GM19452 (cell line): ENCODE results near the gene CEBPE.

Source experiments
- ATAC-seq: cut with Tn5 transposase; IDR thresholded peaks from one replicate; pipeline ENCODE4 v1.9.1; 2021; ENCODE audit not compliant: unreplicated experiment

CEBPE gene

DNA sequence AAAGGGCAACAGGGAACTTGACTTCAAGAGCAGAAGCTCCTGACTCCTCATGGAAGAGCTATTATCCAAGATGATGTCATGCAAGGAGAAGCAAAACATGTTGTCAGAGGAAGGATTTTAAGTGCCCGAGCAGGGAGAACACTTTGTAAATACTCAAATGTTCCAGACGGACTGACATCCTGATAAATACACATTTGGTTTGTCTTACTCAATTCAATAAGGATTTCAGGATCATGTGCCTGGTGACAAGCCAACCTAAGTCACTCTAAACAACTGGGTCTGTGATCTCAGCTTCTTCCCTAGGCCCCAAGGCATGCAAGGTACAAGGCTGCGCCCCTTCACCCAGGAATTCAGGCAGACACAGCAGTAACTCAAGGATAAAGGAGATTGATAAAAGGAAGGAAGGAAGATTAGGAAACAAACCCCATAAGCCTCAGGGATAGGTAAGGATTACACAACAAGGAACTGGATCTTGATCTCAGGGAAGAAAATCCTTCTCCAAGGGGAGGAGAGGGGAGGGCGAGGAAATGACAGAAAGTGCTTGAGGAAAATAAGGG, 26.8 kb upstream of the CEBPE start:
- ATAC-seq: no peak

DNA sequence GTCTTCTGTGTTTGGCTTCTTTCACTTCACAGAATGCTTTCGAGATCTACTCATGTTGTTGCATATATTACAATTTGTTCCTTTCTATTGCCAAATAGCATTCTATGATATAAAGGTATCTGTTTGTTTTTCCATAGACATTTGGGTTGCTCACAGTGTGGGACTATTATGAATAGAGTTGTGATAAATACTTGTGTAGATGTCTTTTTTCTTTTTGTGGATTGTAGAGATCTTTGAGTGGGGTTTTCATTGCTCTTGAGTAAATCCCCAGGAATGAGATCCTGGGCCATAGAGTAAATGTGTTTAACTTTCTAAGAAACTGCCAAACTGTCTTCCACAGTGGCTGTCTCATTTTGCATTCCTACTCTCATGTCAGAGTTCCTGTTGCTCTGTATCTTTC, 24.9 kb upstream of the CEBPE start:
- no peak for ATAC-seq

DNA sequence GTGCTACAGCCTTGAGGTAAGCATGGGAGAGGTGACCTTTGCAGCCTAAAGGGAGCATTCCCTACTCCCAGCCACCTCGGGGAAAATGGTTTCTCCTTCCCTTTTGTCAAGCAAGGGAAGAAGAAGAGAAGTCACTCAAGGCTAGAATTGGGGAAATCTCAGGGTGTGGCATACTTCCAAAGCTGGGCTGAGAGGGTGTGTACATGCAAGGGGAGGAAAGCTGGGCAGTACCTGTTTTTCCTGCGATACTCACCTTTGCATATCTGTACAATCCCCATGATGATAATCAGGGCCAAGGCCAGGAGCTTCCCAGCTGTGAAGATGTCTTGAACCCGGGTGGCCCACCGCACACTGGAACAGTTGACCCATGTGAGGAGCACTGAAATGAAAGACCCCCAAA, 23.8 kb upstream of the CEBPE start:
- ATAC-seq: no peak

DNA sequence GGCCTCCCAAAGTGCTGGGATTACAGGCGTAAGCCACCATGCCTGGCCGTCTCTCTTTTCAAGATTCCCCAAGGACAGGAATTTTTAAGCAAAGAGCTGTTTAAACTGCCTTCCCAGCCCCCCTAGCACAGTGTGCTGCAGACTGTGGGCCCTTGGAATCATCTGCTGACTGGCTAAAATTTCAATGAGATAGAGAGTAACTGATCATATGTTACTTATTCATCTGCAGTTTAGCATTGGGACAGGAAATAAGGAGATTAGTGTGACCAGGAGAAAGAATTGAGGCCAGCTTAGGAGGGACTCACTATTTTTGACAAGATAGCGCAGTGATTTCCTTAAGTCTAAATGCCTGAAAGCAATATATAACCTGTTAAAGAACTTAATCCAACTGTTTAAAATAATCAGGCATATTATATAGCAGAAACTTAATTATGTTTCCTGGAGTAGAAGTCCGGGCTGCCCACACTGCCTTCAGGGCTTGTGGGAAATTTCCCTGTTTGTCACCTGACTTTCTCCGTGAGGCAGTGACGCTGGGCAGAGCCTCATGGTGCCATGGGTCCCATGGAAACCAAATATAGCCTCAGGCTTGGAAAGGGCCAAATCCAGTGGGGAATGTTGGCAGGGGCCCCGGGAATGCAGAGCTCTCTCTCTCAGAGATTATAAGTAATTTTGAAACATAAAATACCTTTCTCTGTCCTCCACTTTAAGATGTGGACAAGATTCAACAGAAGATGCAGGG, 22.8 kb upstream of the CEBPE start:
- no peak for ATAC-seq

DNA sequence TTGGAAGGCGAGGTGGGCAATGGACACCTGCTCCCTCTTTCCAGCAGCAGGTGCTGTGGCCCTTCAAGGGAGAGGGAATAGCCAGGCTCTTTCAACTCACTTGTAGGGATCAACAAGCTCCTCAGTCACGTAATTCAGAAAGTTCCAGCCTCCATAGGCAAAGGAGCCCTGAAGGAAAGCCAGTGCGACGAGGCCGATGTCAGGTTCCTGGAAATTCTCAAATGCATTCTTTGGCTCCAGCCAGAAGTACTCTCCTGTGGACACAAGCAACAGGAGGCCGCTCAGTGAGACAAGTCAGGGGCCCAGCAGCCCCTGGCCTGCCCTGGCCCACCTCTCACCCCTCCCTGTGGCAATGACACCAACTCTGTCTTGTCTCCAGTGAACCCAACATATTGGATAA, 21.3 kb upstream of the CEBPE start:
- no peak for ATAC-seq

DNA sequence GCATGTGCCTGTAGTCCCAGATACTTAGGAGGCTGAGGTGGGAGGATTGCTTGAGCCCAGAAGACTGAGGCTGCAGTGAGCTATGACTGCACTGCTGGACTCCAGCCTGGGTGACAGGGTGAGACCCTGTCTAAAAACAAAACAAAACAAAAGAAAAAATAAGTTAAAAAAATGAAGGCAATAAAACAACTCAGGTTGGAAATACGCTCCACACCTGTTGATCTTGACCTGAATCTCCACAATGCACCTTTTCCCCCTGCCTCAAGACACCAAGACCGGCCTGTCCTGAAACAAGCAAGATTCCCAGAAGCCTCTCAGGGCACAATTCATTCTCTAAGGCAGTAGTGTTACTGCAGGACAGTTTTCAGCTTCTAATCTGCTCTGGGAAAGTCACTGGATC, 20.8 kb upstream of the CEBPE start:
- ATAC-seq: no peak

DNA sequence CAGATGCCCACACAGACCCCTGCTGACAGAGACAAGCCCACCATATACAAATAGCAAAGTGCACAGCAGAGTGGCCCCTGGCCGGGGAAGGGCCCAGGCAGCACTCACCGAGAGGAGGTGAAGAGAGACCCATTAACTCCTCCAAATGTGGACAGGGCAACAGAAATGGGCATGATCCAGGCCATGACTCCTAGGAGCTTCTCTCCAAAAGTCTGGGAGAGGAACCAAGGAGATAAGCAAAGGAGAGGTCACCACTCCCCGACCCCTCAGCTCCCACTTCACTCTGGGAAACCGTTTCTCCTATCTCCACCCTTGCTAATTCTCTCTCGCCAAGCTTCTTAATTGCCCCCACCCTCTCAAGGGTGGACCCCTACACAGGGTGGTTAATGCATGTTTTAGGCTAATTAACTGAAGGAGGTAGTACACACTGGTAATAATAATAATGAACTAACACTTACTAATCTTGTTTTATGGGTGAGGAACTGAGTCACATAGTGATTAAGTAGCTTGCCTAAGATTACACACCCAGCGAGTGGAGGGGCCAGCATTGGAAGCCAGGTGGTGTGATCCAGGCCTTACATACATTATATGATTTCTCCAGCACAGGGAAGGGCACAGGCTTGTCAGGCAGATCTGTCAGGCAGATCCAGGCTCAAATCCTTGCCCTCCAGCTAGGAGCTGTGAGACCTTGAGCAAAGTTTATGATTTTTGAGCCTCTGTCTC, 18.9 kb upstream of the CEBPE start:
- no peak for ATAC-seq

DNA sequence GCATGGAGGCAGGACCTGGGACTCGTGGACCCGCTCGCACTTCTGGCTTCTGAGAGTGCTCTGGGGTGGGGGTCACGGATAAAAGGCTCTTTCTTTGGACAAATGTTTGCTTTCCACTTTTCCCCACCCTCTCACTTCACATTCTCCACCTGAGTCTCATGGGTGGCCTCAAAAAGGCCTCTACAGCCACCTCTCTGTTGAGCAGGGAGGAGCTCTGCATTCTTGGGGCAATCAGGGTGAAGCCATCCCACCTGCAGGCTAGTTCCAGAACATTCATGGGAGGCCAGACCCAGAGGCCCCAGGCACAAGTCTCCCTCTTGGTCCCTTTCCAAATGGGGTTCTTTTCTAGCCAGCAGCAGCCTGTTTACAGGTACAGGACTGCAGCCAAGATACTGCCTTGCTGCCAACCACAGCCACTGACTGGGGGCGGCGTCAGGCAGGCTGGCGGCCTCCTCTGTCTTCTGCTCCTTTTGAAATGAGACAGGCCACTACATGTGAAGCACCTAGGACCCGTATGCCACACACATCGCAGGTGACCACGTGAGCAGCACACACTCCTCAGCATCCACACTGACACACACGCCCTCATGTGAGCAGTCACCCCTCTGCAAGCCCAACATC, 18.2 kb upstream of the CEBPE start:
- no peak for ATAC-seq

DNA sequence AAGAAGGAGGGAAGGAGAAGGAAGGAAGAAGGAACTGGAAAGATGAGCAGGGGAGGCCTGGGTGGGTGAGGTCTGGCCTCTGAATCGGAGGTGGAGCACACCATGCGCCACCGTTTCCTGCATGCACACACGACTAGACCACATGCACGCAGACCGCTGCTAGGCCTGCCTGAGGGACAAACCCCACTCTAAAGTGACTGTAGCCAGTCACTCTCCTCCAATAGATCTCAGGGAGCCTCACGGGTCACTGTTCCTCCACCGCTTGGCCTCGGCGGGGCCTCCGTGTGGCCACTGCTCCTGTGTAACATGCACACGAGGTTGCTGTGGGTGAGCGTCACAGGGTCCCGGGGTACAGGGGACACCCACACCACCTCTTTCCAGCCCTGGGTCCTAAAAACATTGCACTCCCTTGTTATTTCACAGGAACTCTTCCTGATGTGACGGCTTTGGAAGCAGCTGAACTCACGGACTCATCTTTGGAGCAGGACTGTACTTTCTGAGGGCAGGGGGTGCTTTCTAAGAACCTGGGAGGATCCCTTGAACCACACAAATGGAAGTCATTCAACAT, 17.6 kb upstream of the CEBPE start:
- no peak for ATAC-seq

DNA sequence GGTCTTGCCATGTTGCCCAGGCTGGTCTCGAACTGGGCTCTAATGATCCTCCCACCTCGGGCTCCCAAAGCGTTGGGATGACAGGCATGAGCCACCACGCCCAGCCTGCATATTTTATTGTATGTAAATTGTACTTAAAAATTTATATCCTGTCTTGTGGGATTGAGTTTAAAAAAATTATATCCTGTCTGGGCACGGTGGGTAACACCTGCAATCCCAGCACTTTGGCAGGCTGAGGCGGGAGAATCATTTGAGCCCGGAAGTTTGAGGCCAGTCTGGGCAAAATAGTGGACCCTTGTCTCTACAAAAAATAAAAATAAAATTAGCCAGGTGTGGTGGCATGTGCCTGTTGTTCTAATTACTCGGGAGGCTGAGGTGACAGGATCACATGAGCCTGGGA, 13.9 kb upstream of the CEBPE start:
- ATAC-seq: no peak

DNA sequence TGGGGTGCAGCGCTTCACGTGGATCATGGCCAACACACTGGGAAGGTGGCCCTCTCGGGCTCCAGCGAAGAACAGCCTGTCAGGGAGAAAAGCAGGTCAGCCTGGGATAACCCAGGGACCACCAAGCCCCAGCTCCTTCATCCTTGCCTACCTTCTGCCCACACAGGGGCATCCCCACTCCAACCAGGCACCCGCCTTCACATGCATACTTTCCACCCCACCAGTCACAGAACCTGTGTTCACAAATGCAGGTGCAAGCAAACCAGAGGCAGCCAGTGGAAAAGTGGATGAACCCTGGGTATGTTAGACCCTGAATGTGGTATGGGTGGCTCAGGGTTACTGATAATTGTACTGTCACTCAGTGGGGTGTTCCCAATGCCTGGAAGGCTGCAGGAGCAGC, 12.4 kb upstream of the CEBPE start:
- ATAC-seq: no peak

DNA sequence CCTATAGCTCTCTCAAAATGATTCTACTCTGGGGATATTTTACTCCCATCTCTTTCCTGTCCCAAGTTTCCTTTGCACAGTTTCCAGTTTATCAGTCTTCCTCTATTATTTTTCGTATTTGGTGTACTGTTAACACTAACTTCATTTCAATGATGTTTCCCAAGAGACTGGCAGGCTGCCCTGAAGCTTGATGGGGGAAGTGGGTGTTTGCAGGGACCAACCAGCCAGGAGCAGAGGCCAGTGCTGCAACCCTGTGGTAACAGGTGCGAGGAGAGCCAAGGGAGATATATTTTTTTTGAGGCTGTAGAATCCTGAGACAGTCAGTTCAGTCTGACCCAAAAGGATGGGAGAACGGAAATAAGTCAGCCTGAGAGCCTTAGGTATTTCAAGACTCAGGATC, 11.8 kb upstream of the CEBPE start:
- no peak for ATAC-seq

DNA sequence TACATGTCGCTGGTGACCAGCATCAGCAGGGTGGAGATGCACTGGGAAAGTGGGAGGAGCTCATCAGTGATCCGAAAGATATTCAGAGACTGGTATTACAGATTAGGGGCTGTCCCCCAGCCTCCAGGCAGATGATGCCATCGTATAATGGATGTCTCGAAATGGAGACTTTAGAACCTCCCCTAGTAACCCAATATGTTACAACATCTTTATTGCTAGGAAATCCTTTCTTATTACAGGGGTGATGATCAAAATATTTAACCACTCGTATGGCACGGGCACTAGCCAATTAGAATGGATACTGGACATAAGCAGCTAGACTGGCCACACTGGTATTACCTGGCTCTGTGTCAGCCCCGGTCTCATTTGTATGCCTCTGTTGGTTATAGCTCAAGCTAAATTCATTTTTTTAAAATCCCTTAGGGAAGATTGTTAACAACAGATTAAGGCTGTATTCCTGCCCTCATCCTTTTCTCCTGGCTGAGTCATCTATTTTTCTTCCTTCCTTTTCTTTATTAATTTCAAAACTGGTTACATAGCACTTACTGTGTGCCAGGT, 10.8 kb upstream of the CEBPE start:
- ATAC-seq: no peak

DNA sequence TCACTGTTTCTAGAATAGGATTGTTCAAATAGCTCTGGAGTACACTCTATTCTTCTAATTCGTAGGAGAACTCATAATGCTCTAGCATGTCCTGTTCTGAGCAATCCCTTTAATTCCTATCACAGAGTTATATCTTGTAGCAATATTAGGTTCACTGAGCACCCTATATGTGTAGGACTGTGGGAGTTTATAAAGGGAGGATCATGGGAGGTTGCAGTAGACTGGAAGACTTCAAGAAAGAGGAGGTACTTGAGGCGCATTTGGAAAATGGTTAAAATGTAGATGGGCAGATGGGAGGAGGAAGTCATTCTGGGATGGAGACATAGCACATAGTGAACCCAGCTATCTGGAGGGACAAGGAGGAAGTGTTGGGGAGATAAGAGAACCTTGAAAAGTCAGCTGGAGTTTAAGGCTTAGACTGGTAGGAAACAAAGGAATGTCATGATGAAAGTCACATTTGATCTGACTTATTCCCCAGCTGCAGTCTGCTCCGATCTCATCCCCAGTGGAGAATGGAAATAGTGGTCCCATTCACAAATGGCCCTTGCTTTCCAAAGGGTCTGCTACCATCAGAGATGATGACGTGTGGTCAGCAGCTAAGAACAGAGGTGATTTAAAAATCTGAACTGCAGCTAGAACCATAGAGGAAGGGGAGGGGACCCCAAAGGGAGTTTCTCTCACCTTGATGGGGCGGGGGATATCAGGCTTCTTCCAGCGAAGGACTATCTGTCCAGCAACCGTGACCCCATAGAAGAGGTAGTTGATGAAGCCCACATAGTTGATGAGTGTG, 10.1 kb upstream of the CEBPE start:
- ATAC-seq: no peak

DNA sequence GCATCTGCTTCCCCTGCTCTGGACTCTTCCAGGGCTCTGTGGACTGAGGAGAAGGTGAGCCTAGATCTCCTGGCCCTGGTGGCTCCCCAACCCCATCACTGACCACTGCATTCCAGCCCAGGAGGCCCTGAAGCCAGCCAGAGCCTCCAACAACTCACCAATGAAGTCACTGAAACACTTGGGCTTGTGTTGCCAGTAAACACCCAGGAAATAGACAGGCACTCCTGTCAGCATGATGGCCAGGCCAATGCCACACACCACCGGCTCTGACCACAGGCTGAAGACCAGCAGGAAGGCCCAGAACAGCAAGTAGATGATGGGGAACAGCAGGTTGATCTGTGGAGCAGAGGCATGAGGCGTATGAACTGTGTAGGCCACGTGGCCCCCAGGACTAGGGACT, 8.8 kb upstream of the CEBPE start:
- no peak for ATAC-seq

DNA sequence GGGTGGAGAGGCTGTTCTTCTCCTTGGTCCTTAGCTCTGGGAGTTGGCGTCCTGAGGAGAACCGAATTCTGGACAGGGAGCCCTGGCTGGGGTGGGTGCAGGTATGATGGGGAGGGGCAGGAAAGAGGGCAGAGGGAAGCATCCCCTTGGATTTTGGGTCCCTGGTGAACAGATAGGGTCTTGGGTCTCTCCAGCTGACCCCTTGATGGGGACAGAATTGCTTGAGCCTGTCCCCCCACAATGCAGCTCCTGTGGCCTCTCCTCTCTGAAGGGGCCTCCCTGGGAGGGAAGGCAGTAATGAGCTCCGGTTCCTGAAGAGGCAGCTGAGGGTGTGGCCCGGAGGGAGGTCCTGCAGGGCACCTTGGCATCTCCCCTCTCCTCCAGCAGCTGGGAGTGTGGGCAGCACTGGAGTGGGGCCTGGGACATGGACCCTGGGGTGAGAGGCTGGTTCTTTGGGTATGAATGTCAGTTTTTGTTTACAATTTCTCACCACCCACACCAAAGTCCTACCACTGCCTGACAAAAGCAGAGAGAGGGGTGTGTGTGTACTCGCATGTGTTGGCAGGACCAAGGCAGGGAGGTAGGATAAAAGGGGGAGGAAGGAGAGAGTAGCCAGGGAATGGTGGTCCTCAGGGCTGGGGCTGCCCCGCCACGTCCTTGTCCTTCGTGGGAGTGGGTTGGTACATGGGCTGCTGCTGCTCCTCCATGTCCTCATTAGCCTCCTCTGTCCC, 7.7 kb upstream of the CEBPE start:
- ATAC-seq: no peak

DNA sequence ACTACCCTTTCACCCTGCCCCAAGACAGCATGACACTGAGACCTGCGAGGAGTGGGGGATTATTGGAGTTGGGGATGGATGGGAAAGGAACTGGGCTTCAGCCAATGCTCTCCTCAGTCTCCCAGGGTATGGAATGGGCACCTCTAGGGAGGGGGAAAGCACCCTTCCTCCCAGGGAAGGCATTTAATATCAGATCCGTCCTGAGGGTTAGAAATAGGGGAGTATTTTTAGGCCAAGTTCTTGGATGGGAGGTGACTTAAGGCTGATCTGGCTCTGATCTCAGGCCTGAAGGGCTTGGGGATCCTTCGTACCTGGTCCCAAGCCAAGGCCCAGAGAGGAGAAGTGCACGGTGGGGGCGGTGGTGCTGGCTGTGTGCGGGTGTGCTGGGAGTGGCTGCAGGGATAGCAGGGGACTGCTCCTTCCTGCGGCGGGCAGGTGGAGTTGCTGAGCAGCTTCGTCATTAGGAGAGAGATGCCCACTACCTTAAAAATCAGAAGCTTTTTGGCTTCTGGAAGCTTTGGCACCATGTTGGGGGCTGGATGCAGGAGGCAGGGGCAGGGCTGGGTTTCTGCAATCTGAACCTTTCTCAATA, 7.0 kb upstream of the CEBPE start:
- no peak for ATAC-seq

DNA sequence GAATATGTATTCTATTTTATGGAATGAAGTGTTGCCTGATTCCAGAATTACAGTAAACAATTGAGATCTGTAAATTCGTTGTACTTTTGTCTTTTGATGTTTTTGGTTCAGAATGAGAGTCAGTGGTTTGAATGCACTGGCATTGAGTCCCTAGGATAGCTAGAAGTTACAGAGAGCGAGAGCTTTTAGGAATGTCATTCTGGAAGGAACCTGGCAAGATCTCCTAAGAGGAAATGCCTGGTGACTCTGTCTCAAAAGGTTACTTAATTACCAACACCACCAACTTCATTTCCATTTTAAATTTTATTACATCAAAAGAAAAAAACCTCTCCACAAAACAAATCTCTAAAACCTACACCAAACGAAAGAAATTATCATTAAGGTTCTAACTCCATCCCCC, 6.0 kb upstream of the CEBPE start:
- ATAC-seq: no peak

DNA sequence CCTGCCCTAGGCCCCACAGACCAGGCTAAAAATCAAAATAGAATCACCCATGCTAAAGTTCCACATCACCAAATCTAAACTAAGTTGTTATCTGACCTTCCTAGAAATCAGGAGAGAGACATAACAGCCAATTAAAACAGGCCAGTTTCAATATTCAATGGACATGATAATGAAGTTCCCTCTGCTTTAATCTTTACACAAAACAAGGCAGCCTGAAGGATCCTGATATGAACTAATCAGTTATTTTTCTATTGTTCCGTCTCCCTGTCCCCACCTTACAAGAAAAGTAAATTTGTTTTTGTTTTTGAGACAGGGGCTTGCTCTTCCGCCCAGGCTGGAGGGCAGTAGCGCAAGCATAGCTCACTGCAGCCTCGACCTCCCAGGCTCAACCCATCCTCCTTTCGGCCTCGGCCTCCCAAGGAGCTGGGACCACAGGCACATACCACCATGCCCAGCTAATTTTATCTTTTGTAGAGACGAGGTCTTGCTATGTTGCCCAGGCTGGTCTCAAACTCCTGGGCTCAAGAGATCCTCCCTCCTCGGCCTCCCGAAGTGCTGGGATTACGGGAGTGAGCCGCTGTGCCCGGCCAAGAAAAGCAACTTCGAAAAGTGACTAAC, 5.4 kb upstream of the CEBPE start:
- no peak for ATAC-seq
